Measurements from ENCODE around the gene SNX8.

SNX8 gene

GRCh38 chr7:2218444-2218785 is 95.8 kb downstream of the SNX8 start:
- Histone ChIP-seq H2BK12ac (ENCODE audit: low read length) (no peak overlapping the region), H3K79me1 (ENCODE audit: low read length) (no peaks in the 10 kb centered on the region), H3K36me3 (ENCODE audit: control insufficient read depth in 1 of 2, insufficient read depth in 2 of 2, low read length in 2 of 2) (peaks cover 77 to 80% of the 10 kb centered on the region in 2 experiments), H3K4me3 (ENCODE audit: low read depth, low read length) (no peak overlapping the region), H3K18ac (ENCODE audit: low read length) (no peak overlapping the region), H3K14ac (ENCODE audit: low read length) (no peak overlapping the region), H3K79me2 (ENCODE audit: control insufficient read depth, insufficient read depth, low read length, poor library complexity) (no peaks in the 10 kb centered on the region), H4K8ac (ENCODE audit: low read depth, low read length) (no peak overlapping the region), H3K23ac (ENCODE audit: low read length) (no peak overlapping the region), H3K9ac (ENCODE audit: low read length) (no peak overlapping the region), H2AFZ (ENCODE audit: insufficient read depth, low read length, poor library complexity) (no peak overlapping the region), H3K9me3 (ENCODE audit: insufficient read depth, low read depth, low read length) (peaks cover 4% of the 10 kb centered on the region), H3K4me1 (ENCODE audit: control insufficient read depth in 1 of 2, insufficient read depth in 2 of 2, low read length in 2 of 2) (no peaks in the 10 kb centered on the region), H3K27me3 (ENCODE audit: insufficient read depth, low read length) (no peaks in the 10 kb centered on the region), H2AK5ac (ENCODE audit: low read length) (no peak overlapping the region), H3K27ac (ENCODE audit: low read depth, low read length) (no peak overlapping the region), H4K91ac (ENCODE audit: low read depth, low read length) (no peak overlapping the region), H3K4me2 (ENCODE audit: low read length) (no peak overlapping the region), H4K12ac (ENCODE audit: low read depth, low read length) (no peak overlapping the region), H2BK120ac (ENCODE audit: insufficient read depth, low read length, poor library complexity) (no peak overlapping the region), H3K4ac (ENCODE audit: low read depth, low read length) (no peak overlapping the region), H2BK5ac (ENCODE audit: low read depth, low read length, poor library complexity) (no peak overlapping the region)
- no peak for DNase-seq
- no CpG with 5 or more reads among the region's 9 CpGs for WGBS (ENCODE audit: extremely low coverage, insufficient coverage, insufficient read length)

- Histone ChIP-seq H3K4me2 (ENCODE audit: low read length) (no peak overlapping the region), H2BK5ac (ENCODE audit: low read depth, low read length, poor library complexity) (no peak overlapping the region), H4K12ac (ENCODE audit: low read depth, low read length) (no peak overlapping the region), H3K9ac (ENCODE audit: low read length) (no peak overlapping the region), H3K14ac (ENCODE audit: low read length) (no peak overlapping the region), H3K79me2 (ENCODE audit: control insufficient read depth, insufficient read depth, low read length, poor library complexity) (no peaks in the 10 kb centered on the region), H4K91ac (ENCODE audit: low read depth, low read length) (no peak overlapping the region), H2BK12ac (ENCODE audit: low read length) (no peak overlapping the region), H3K4me1 (ENCODE audit: control insufficient read depth in 1 of 2, insufficient read depth in 2 of 2, low read length in 2 of 2) (no peaks in the 10 kb centered on the region), H3K79me1 (ENCODE audit: low read length) (no peaks in the 10 kb centered on the region), H3K36me3 (ENCODE audit: control insufficient read depth in 1 of 2, insufficient read depth in 2 of 2, low read length in 2 of 2) (peaks cover 77 to 80% of the 10 kb centered on the region in 2 experiments), H3K23ac (ENCODE audit: low read length) (no peak overlapping the region), H3K4me3 (ENCODE audit: low read depth, low read length) (no peak overlapping the region), H3K27me3 (ENCODE audit: insufficient read depth, low read length) (no peaks in the 10 kb centered on the region), H4K8ac (ENCODE audit: low read depth, low read length) (no peak overlapping the region), H3K9me3 (ENCODE audit: insufficient read depth, low read depth, low read length) (peaks cover 4% of the 10 kb centered on the region), H3K18ac (ENCODE audit: low read length) (no peak overlapping the region), H2BK120ac (ENCODE audit: insufficient read depth, low read length, poor library complexity) (no peak overlapping the region), H3K4ac (ENCODE audit: low read depth, low read length) (no peak overlapping the region), H3K27ac (ENCODE audit: low read depth, low read length) (no peak overlapping the region), H2AFZ (ENCODE audit: insufficient read depth, low read length, poor library complexity) (no peak overlapping the region), H2AK5ac (ENCODE audit: low read length) (no peak overlapping the region)
- DNase-seq, result no peak
- no CpG with 5 or more reads among the region's 19 CpGs for WGBS (ENCODE audit: extremely low coverage, insufficient coverage, insufficient read length)
Observed at GRCh38 chr7:2217716-2218443, 96.4 kb downstream of the SNX8 start.

GRCh38 chr7:2217206-2217605 is 97.0 kb downstream of the SNX8 start:
- Histone ChIP-seq H3K14ac (ENCODE audit: low read length) (no peak overlapping the region), H2AK5ac (ENCODE audit: low read length) (no peak overlapping the region), H3K27me3 (ENCODE audit: insufficient read depth, low read length) (no peaks in the 10 kb centered on the region), H4K91ac (ENCODE audit: low read depth, low read length) (no peak overlapping the region), H3K9me3 (ENCODE audit: insufficient read depth, low read depth, low read length) (peaks cover 4% of the 10 kb centered on the region), H3K79me2 (ENCODE audit: control insufficient read depth, insufficient read depth, low read length, poor library complexity) (no peaks in the 10 kb centered on the region), H2AFZ (ENCODE audit: insufficient read depth, low read length, poor library complexity) (no peak overlapping the region), H2BK12ac (ENCODE audit: low read length) (no peak overlapping the region), H3K4ac (ENCODE audit: low read depth, low read length) (no peak overlapping the region), H2BK5ac (ENCODE audit: low read depth, low read length, poor library complexity) (no peak overlapping the region), H3K18ac (ENCODE audit: low read length) (no peak overlapping the region), H3K79me1 (ENCODE audit: low read length) (no peaks in the 10 kb centered on the region), H4K12ac (ENCODE audit: low read depth, low read length) (no peak overlapping the region), H3K27ac (ENCODE audit: low read depth, low read length) (no peak overlapping the region), H4K8ac (ENCODE audit: low read depth, low read length) (no peak overlapping the region), H3K36me3 (ENCODE audit: control insufficient read depth in 1 of 2, insufficient read depth in 2 of 2, low read length in 2 of 2) (peaks cover 77 to 79% of the 10 kb centered on the region in 2 experiments), H3K23ac (ENCODE audit: low read length) (no peak overlapping the region), H3K4me1 (ENCODE audit: control insufficient read depth in 1 of 2, insufficient read depth in 2 of 2, low read length in 2 of 2) (no peaks in the 10 kb centered on the region), H3K9ac (ENCODE audit: low read length) (no peak overlapping the region), H3K4me3 (ENCODE audit: low read depth, low read length) (no peak overlapping the region), H2BK120ac (ENCODE audit: insufficient read depth, low read length, poor library complexity) (no peak overlapping the region), H3K4me2 (ENCODE audit: low read length) (no peak overlapping the region)
- DNase-seq, result no peak
- WGBS (ENCODE audit: extremely low coverage, insufficient coverage, insufficient read length), result no CpG with 5 or more reads among the region's 10 CpGs

DNA sequence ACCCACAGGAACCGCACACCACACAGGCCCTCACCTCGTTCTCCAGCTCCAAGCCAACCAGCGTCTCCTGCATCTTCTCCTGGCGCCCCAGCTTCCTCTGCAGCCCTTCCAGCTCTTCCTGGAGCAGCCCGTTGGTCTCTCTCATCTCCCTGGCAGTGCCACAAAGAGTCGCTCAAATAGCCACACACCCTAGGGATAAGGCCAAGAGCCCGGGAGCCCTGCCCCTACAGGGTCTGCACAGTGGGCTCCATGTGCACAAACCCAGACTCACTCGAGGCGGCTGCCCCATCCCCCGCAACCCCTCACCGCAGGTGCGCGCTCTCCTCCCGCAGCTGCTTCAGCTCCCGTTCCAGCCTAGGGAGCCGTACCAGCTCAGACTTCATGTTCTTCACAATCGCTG is 98.4 kb downstream of the SNX8 start:
- Histone ChIP-seq H2BK120ac (ENCODE audit: insufficient read depth, low read length, poor library complexity) (no peak overlapping the region), H4K8ac (ENCODE audit: low read depth, low read length) (no peak overlapping the region), H3K23ac (ENCODE audit: low read length) (no peak overlapping the region), H3K4me3 (ENCODE audit: low read depth, low read length) (no peak overlapping the region), H3K18ac (ENCODE audit: low read length) (no peak overlapping the region), H2AK5ac (ENCODE audit: low read length) (no peak overlapping the region), H3K4me1 (ENCODE audit: control insufficient read depth in 1 of 2, insufficient read depth in 2 of 2, low read length in 2 of 2) (no peaks in the 10 kb centered on the region), H3K27me3 (ENCODE audit: insufficient read depth, low read length) (no peaks in the 10 kb centered on the region), H4K12ac (ENCODE audit: low read depth, low read length) (no peak overlapping the region), H3K9ac (ENCODE audit: low read length) (no peak overlapping the region), H3K79me1 (ENCODE audit: low read length) (no peaks in the 10 kb centered on the region), H3K4ac (ENCODE audit: low read depth, low read length) (no peak overlapping the region), H3K9me3 (ENCODE audit: insufficient read depth, low read depth, low read length) (peaks cover 4% of the 10 kb centered on the region), H3K27ac (ENCODE audit: low read depth, low read length) (no peak overlapping the region), H2AFZ (ENCODE audit: insufficient read depth, low read length, poor library complexity) (no peak overlapping the region), H2BK12ac (ENCODE audit: low read length) (no peak overlapping the region), H3K79me2 (ENCODE audit: control insufficient read depth, insufficient read depth, low read length, poor library complexity) (no peaks in the 10 kb centered on the region), H3K36me3 (ENCODE audit: control insufficient read depth in 1 of 2, insufficient read depth in 2 of 2, low read length in 2 of 2) (peaks cover 80 to 83% of the 10 kb centered on the region in 2 experiments), H3K14ac (ENCODE audit: low read length) (no peak overlapping the region), H4K91ac (ENCODE audit: low read depth, low read length) (no peak overlapping the region), H3K4me2 (ENCODE audit: low read length) (no peak overlapping the region), H2BK5ac (ENCODE audit: low read depth, low read length, poor library complexity) (no peak overlapping the region)
- no peak for DNase-seq
- WGBS (ENCODE audit: extremely low coverage, insufficient coverage, insufficient read length), result no CpG with 5 or more reads among the region's 17 CpGs

Measured in trophoblast cell (in vitro differentiated cells and primary cell).